IPS DF 6.9 (cell line): ENCODE data around the gene SERPINB13.

Experiments used
- DNase-seq: peaks from one replicate; pipeline ENCODE4 v3.0.0-alpha.2; 2013; ENCODE audit warnings: low read depth, low spot score
- H3K27ac ChIP-seq: one replicate; pipeline ENCODE4 v1.5.1; 2013; ENCODE audit warnings: low read length, control low read depth
- H3K27me3 ChIP-seq: 2 replicates; pipeline ENCODE4 v1.6.1; 2013; ENCODE audit warnings: mild to moderate bottlenecking, low read length; ENCODE audit not compliant: control insufficient read depth, insufficient read depth
- H3K36me3 ChIP-seq: 2 replicates; pipeline ENCODE4 v1.6.1; 2013; ENCODE audit warnings: low read length; ENCODE audit not compliant: control insufficient read depth, insufficient read depth
- H3K4me1 ChIP-seq: 2 replicates; pipeline ENCODE4 v1.6.1; 2013; ENCODE audit warnings: low read length; ENCODE audit not compliant: control insufficient read depth, insufficient read depth
- H3K4me3 ChIP-seq: 2 replicates; pipeline ENCODE4 v1.5.1; 2013; ENCODE audit warnings: mild to moderate bottlenecking, low read length
- H3K9me3 ChIP-seq: 2 replicates; pipeline ENCODE4 v1.6.1; 2013; ENCODE audit warnings: low read length, inconsistent platforms; ENCODE audit not compliant: control insufficient read depth, insufficient read depth
- WGBS: extraction: QIAGEN DNeasy Blood & Tissue Kit; methylation state at CpG from one replicate; pipeline ENCODE4 v1.1.7; 2013; ENCODE audit warnings: mixed read lengths, missing lambda C conversion rate; ENCODE audit not compliant: insufficient read length, insufficient coverage; 5-methylcytosine and 5-hydroxymethylcytosine counted together

SERPINB13 gene, protein sequence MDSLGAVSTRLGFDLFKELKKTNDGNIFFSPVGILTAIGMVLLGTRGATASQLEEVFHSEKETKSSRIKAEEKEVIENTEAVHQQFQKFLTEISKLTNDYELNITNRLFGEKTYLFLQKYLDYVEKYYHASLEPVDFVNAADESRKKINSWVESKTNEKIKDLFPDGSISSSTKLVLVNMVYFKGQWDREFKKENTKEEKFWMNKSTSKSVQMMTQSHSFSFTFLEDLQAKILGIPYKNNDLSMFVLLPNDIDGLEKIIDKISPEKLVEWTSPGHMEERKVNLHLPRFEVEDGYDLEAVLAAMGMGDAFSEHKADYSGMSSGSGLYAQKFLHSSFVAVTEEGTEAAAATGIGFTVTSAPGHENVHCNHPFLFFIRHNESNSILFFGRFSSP

DNA sequence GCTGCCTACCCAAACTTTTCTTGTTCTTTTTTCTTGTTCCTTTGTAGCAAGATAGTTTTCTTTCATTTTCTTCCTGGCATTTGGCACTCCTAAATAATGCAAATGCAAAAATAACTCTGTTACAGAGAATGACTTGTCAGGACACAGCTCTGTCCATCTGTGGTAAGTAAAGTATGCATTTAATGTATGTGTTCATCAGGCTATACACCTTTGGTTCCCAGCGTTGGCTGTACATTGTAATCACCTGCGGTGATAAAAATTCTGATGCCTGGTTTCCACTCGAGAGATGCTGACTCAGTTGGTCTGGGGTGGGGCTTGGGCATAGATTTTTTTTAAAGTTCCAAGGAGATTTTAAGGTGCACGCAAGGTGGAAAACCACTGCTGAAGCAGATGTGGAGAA is at the start of gene SERPINB13:
SERPINB13 (plus strand) TSS at position 378 of the 400 bp plus-strand sequence. CDS start 1,325 bp downstream, outside the sequence.
- no CpG with 5 or more reads among the region's 4 CpGs for whole genome bisulfite sequencing
- Histone ChIP-seq H3K36me3 (no peaks in the 10 kb centered on the region), H3K27ac (no peak within 1 kb of the TSS), H3K4me3 (no peak within 1 kb of the TSS), H3K4me1 (no peaks in the 10 kb centered on the region), H3K27me3 (no peaks in the 10 kb centered on the region), H3K9me3 (no peaks in the 10 kb centered on the region)
- DNase-seq: no peak

DNA sequence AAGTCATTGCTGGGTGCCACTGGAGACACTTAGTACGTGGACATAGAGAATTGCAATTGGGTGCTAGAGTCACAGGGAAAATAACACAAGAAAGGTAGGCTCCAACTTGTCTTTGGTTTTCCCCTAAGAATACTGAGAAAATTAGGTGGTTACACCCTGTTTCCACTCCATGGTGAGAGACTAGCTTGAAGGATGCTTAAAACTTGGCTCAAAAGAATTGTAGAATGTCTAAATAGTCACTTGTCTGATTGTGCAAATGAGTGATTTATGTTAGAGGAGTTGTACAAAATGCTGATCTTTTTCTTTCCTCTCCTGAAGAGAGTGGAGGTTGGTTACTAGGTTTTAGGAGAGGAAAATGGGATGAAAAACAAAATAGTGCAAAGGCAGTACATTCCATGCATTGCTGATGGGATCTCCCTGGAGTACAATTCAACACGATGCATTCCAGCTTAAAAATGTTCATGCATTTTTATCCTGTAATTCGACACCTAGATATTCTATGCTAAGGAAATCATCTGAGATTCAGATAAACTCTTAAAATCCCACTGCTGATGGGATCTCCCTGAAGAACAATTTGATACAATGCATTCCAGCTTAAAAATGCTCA is 47.1 kb upstream of the SERPINB13 start:
- DNase-seq: no peak
- Histone ChIP-seq H3K36me3 (no peaks in the 10 kb centered on the region), H3K27me3 (no peaks in the 10 kb centered on the region), H3K4me3 (no peak overlapping the region), H3K27ac (no peak overlapping the region), H3K4me1 (no peaks in the 10 kb centered on the region), H3K9me3 (no peaks in the 10 kb centered on the region)
- WGBS: no CpG with 5 or more reads among the region's 3 CpGs

DNA sequence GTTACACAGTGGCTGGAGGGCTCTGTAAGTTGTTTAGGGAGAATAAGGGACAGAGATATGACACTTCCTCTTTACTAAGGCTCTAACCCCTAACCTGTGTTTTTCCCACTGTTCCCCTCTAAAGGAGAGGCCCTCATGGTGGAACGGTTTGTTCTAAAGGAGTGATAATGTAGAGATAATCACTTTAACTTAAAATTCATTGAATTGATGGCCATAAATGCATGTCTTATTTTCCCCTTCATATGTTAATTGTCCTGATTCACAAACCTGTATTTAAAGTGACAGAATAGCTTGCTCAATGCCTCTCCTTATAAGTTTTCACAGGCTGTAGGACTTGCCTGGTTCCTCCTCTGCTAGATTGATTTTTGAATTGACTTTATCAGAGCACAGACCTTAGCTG is 45.1 kb upstream of the SERPINB13 start, which contains the start of gene SERPINB12:
SERPINB12 (plus strand) TSS at position 301 of the 400 bp plus-strand sequence. CDS start 13,791 bp downstream, outside the sequence.
- H3K36me3 ChIP-seq: no peaks in the 10 kb centered on the region
- WGBS: no CpG with 5 or more reads among the region's 1 CpG
- H3K9me3 ChIP-seq: no peaks in the 10 kb centered on the region
- no peak within 1 kb of the TSS for H3K4me3 ChIP-seq
- no peak within 1 kb of the TSS for H3K27ac ChIP-seq
- no peaks in the 10 kb centered on the region for H3K27me3 ChIP-seq
- DNase-seq: no peak
- no peaks in the 10 kb centered on the region for H3K4me1 ChIP-seq

DNA sequence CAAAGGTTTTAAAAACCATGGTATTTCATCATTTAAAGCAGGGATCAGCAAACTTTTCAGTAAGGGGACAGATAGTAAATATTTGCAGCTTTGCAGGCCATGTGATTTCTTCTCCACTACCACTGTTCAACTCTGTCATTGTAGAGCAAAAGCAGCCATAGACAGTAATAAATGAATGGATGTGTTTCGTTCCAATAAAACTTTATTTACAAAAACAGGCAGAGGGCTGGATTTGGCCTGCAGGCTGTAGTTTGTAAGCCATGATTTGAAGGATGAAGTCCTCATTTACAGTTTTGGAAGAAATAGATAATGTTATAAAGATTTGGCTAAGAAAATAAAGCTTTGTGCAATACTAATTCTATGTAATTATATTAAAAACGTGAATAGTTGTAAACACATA is 43.1 kb upstream of the SERPINB13 start:
- Histone ChIP-seq H3K4me1 (no peaks in the 10 kb centered on the region), H3K4me3 (no peak overlapping the region), H3K27ac (no peak overlapping the region), H3K9me3 (no peaks in the 10 kb centered on the region), H3K36me3 (no peaks in the 10 kb centered on the region), H3K27me3 (no peaks in the 10 kb centered on the region)
- no CpG with 5 or more reads among the region's 2 CpGs for WGBS
- DNase-seq: no peak

DNA sequence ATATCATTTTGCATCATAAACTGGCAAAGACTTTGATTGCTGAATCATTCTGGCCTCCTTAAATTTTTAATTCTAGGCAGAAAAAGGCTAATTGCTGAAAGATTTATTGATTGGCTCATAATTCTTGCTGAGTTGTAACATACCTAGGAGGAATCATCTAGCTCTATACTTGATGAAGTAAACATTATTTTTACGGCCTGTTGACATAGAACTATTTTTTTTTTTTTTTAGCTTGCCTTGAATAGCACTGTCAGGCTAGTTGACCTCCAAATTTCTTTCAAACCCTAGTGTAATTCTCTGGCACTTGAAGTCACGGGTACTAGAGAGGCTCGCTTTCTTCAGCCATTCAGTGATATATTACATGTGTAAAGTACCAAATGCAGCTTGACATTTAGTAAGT is 42.1 kb upstream of the SERPINB13 start:
- DNase-seq: no peak
- no peaks in the 10 kb centered on the region for H3K4me1 ChIP-seq
- H3K4me3 ChIP-seq: no peak overlapping the region
- WGBS: no CpG with 5 or more reads among the region's 3 CpGs
- H3K27ac ChIP-seq: no peak overlapping the region
- no peaks in the 10 kb centered on the region for H3K36me3 ChIP-seq
- H3K9me3 ChIP-seq: no peaks in the 10 kb centered on the region
- no peaks in the 10 kb centered on the region for H3K27me3 ChIP-seq

DNA sequence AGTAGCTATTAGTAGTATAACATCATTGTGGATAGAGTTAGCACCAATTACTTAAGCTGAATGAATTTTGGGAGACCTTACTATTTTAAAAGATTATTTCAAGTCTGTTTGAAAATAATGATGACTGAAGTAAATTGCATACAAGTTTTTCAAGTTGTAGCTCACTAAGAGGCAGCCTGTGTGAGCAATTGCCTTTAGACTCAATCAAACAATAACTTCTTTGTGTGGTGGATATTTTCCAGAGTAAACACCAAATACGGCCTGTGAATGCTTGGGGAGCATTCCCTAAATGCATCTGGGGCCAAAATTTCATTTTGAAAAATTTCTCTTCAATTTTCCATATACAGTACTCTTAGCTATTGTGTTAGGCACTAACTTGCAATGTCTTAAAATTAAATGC is 37.1 kb upstream of the SERPINB13 start:
- no CpG with 5 or more reads among the region's 1 CpG for WGBS
- no peaks in the 10 kb centered on the region for H3K27me3 ChIP-seq

DNA sequence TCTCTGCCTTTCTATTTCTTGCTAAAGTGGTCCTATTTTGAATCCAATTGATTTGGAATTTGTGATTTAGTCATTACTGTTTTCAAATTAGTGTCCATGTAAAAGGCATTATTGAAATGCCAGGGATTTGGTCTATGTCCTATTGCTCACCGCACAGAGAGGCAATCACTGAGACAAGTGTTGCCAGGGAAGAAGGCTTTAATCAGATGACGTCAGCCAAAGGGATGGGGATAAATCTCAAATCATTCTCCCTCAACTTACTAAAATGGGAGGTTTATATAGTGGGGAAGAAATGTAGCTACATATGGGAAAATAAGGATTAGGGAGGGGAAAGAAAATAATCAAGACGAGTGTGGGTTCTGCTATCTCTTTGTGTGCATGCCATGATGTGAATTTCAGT is 35.4 kb upstream of the SERPINB13 start:
- 100% methylated on average over 1 of the region's 3 CpGs for WGBS
- Histone ChIP-seq H3K4me1 (no peaks in the 10 kb centered on the region), H3K4me3 (no peak overlapping the region), H3K27ac (no peak overlapping the region), H3K27me3 (no peaks in the 10 kb centered on the region), H3K36me3 (no peaks in the 10 kb centered on the region), H3K9me3 (no peaks in the 10 kb centered on the region)
- no peak for DNase-seq

More for the DNA sequence above, 37.1 kb upstream of the SERPINB13 start:
- Histone ChIP-seq H3K27ac (no peak overlapping the region), H3K4me3 (no peak overlapping the region), H3K9me3 (no peaks in the 10 kb centered on the region), H3K36me3 (no peaks in the 10 kb centered on the region), H3K4me1 (no peaks in the 10 kb centered on the region)
- no peak for DNase-seq

DNA sequence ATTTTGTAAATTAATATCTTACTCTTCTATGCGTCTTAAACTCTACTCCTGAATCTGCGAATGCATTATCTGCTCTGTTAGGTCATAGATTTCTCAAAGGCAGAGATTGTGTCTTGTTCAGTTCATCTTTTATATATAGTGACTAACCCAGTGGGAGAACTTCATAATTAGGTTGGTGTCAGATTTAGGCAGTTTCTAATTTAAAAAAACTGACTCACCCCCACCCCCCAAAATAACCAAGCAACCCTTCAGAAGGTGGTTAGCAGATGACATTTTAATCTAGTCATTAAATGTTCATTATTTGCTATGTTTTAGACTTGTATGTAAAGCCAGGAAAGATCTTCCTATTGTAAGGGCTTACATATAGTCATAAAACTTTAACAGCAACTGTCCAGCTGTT is 34.6 kb upstream of the SERPINB13 start:
- no peaks in the 10 kb centered on the region for H3K9me3 ChIP-seq
- no peaks in the 10 kb centered on the region for H3K36me3 ChIP-seq
- no peak overlapping the region for H3K27ac ChIP-seq
- DNase-seq: no peak
- H3K4me1 ChIP-seq: no peaks in the 10 kb centered on the region
- WGBS: no CpG with 5 or more reads among the region's 2 CpGs
- no peak overlapping the region for H3K4me3 ChIP-seq
- H3K27me3 ChIP-seq: no peaks in the 10 kb centered on the region

DNA sequence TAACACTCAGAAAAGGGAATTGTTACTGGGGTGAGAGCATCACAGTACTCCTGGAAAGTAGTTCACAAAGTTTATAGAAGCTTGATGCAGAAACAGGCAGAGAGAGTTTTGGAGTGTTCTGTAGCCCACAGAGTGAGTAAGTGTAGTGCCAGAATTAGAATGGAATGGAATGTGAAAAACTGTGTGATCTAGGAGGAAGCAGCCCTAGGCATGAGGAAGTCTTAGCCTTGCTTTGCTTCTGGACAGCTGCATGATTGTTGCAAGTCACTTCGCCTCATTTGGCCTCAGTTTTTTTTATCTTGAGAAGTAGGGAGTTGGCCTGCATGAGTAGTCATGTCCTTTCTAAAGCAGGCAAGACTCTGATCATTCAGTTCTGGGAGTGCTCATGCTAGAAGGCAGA is 34.1 kb upstream of the SERPINB13 start:
- Histone ChIP-seq H3K36me3 (no peaks in the 10 kb centered on the region), H3K27me3 (no peaks in the 10 kb centered on the region), H3K9me3 (no peaks in the 10 kb centered on the region), H3K4me3 (no peak overlapping the region), H3K27ac (no peak overlapping the region), H3K4me1 (no peaks in the 10 kb centered on the region)
- DNase-seq: no peak
- WGBS: no CpG with 5 or more reads among the region's 1 CpG

DNA sequence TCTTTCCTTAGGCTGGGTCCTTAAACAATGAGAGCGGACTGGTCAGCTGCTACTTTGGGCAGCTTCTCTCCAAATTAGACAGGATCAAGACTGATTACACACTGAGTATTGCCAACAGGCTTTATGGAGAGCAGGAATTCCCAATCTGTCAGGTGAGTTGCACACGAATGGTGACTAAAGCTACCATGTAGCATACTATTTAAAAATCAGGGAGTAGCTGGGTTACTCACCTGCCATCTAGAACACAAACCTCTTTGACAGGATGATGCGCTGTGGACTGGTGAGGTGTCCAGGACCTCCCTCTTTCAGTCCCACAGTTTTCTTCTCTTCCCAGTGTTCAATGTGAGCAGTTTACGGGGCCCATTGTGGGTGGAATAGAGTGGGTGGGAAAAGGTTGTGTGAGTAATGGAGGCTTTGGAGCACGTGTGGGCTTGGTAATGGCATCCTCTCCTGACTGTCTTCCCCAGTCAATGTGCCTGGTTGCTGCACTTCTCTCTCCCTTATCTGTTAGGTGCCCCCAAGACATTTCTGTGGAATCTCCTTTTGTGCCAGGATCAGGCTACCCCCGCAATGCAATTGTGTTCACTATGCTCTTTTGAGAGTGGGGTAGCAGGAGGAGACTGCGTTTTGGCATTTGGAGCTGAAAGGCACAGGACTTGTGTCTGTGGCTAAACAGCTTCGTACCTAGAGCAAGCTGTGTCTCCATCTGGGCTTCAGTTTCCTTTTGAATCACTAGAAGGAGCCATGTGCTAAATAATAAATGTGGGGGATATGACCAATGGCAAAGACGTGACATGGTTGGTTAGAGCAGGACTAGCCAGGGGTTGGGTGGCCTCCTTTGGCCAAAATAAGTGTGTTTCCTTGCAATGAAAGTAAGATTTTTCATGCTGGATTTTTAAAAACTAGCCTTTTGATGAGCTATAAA is 27.3 kb upstream of the SERPINB13 start:
- DNase-seq: no peak
- H3K27me3 ChIP-seq: no peaks in the 10 kb centered on the region
- H3K36me3 ChIP-seq: no peaks in the 10 kb centered on the region
- WGBS: no CpG with 5 or more reads among the region's 9 CpGs
- no peak overlapping the region for H3K27ac ChIP-seq
- no peak overlapping the region for H3K4me3 ChIP-seq
- no peaks in the 10 kb centered on the region for H3K4me1 ChIP-seq
- no peaks in the 10 kb centered on the region for H3K9me3 ChIP-seq
